HG03097 (cell line): ENCODE measurements around the gene C4orf51.
A peak's percentile ranks its signal among the peaks of the same experiment; 100 is the strongest.

Experiments
- ATAC-seq: cut with Tn5 transposase; IDR thresholded peaks from one replicate; pipeline ENCODE4 v1.9.1; 2021; ENCODE audit not compliant: unreplicated experiment, low FRiP score

The C4orf51 gene

DNA sequence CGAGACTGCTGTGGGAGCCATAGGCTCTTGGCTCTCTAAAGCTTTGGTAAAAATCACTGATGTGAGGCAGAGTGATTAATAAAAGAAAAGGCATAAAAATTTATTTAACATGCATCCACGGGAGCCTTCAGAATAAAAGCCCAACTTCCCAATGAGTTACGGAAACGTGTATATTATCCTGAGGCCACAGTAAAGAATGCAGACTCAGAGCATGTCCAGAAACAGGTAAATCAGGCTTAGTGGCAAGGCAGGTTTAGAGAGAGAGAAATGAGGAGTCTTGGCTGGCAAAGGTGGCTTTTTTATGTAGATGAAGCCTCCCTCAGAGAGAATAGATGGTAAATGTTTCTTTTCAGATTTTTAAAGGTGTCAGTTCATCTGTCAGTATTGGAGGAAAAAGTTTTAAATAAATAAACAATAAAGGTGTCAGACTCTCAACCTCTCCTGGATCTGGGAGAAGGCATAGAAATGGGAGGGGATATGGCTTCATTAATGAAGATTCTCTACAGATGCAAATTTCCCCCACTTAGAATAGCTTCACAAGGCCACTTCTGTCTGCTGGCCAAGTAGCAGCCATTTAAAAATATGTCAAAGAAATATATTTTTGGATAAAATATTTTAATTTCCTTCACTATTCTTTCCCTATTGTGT is 24.0 kb downstream of the C4orf51 start:
- no peak for ATAC-seq

DNA sequence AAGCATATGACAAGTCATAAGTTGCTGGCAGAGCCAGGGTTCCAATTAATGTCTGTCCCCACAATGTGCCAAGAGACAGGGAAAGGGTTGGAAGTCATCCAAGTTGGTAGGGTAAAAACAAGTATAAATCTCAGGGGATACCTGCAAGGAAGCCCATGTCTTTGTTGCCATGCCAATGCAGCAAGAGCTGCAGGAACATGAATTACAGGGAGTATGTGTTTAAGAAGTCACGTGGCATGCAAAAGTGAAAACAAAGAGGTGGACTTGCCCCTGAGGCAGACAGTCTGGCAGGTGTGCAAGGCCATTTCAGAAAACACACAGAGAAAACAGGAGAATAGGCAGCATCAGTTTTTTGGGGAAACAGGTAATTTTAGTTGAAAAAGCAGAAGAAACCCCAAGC is 29.4 kb downstream of the C4orf51 start:
- no peak for ATAC-seq

DNA sequence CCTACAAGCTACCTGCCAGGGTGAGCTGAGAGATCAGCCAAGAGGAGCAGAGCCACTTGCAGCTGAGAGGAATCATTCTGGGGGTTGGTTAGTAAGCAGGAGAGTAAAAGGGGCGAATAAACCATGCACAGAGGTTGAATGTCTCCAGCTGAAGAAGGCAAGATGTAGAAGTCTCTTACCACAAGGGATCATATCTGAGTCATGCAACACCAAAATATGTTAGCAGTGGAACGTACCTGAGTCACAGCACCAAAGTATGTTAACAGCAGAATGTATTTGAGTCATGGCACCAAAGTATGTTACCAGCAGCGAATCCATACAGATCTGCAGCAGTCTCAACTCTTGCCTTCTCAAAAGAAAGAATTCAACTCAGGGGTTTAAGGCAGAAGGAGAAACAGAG is 29.9 kb downstream of the C4orf51 start:
- ATAC-seq = no peak

DNA sequence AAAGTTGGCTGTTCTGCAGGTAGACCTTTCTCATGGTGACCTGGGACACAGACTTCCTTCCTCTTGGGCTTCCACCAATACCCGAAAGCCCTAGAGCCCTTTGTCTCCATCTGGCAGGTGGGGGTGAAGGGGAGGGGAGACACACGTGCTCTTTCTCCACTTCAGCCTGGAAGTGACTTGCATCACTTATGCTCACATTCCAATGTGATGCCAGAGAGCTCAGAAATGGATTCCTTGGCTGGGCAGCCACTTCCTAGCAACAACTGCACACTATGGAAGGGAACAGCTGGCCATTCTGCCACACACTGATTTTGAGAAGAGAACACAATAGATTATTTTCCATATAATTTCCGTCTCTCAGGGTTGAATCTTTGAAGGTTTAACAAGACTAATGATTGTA is 36.3 kb downstream of the C4orf51 start:
- ATAC-seq = no peak

DNA sequence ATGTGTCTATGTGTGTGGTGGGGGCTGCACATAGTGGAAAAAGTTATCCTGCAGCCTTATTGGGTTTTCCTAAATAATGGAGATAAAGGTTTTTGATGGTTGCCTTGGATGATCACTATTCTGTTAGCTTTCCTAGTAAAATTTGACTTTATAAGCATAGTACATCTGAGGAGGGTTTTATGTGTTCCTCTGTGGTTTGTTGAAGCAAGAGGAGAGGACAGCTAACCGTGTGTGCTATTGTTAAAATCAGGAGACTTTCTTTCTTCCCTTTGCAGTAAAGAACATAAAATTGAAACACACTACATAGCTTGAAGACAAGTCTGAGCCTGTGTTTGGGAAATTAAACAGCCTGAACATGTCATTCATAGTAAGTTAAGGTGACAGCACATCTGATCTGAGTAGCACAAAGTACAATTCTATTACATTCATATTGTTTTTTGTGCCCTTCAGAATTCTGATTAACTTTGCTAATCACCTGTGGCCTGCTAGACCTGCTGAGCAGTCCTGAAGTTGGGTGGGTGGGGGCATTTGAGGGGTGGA is 36.8 kb downstream of the C4orf51 start:
- no peak for ATAC-seq

DNA sequence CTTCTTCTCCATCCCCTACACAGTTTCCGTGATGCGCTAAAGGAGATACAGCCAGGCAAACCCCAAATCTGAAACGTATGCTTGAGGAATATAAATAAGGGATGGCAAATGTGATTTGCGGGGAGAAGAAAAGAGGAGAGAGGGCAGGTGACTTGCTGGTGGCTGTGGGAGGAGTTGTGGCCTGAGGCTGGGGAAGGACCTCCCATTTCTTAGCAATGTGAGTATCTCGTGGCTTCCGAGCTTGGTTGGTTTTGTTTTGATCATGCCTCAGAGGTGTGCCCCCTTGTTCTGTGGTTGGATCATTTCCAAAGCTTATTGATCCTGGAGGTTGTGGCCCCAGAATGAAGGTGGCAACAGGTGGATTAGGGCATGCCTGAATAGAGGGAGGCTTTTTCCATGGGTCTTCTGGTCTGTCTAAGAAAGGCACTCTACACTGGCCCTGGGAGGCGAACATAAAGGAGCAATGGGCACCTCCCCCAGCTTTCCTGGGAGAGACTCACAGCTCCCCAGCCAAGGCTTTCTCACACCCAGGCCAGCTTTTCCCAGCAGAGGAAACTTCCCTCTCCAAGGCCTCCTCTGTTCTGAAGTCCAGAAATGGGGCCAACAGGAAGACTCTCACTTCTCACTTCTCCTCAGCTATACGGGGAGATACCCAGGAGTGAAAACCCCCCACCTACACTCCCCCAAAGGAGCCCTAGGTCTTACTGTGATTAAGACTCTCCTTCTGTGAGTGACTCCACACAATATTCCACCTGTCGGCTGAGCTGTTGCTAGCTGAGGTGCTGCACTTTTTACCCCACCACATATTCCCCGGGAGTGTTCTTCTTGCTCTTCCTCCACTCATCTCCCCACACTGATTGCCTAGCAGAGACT is 40.0 kb downstream of the C4orf51 start:
- no peak for ATAC-seq

DNA sequence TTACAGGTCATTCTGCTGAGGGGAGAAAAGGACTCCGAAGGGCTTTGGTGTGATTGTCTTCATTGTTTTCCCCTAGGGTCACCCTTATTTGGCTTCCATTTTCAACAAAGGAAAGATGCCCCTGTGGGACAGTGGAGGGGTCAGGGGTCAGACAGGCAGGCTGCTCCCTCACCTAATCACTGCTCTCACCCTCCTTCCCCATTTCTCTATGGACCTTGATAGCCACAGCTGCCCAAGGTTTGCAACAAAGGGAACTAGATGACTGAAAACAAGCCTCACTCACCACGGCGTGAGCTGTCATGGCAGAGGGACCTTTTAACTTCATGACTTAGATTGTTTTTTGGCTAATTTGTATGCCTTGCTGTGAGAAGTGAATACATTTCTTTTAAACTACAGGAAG is 40.7 kb downstream of the C4orf51 start:
- no peak for ATAC-seq

DNA sequence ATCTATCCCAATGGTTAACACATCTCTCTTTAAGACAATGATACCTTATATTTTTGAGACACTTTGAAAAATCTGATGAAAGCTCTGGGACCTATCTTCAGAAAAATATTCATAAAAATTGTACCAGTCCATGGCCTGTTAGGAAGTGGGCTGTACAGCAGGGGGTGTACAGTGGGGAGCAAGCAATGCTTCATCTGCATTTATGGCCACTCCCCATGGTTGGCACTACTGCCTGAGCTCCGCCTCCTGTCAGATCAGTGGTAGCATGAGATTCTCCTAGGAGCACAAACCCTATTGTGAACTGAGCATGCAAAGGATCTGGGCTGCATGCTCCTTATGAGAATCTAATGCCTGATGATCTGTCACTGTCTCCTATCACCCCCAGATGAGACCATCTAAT is 42.6 kb downstream of the C4orf51 start:
- ATAC-seq = no peak

DNA sequence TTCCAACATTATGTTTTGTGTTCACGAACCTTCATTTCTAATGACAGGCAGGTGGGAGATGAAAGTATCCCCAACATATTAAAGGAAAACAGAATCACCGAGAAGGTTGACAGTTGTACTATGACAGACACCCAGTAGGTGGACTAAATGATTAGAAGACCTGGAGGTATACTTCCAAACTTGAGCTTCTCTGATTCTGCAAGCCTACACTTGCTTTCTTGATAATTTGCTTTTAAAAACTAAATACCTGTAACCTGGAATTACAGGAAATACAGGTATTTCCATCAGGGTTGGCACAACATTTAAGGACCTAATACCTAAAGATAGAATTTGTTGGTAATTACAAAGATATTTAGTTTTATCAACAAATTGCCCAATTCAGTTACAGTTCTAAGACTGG is 43.4 kb downstream of the C4orf51 start:
- ATAC-seq = no peak

DNA sequence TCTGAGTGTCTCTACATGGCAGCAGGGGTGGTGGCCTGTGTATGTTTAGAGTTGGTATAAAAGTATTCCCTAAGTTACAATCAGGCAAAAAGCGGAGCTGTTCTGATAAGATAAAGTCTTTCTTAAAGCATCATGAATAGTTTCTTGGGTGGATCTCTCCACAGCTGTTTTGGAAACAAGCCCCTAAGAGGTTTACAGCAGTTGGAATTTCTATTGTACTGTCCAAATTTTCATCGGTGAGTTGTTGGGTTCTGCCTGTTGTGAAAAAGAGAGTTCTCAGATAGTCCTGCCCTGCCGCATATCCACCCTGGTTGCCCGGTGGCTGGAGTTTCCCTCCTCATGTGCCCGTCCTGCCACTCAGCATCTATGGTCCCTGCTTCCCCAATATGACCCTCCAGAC is 50.1 kb downstream of the C4orf51 start:
- no peak for ATAC-seq

DNA sequence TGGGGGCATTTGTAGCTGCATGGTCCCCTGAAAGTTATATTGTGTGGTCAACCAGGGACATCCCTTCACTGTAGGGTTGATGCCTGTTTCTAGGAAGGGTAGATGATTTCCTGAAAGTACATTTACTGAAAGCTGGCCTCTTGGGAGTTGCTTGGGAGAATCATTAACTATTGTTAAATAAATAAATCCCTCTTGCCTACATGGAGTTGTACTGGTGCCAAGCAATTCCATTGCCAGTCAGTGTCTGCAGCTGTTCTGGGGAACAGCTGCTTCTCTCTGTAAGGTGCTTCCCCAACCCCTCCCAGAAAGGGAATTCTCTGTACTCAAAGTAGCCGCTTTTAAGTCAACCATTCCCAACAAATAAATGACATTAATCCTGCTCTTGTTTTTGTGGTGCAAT is 51.1 kb downstream of the C4orf51 start:
- ATAC-seq = no peak

DNA sequence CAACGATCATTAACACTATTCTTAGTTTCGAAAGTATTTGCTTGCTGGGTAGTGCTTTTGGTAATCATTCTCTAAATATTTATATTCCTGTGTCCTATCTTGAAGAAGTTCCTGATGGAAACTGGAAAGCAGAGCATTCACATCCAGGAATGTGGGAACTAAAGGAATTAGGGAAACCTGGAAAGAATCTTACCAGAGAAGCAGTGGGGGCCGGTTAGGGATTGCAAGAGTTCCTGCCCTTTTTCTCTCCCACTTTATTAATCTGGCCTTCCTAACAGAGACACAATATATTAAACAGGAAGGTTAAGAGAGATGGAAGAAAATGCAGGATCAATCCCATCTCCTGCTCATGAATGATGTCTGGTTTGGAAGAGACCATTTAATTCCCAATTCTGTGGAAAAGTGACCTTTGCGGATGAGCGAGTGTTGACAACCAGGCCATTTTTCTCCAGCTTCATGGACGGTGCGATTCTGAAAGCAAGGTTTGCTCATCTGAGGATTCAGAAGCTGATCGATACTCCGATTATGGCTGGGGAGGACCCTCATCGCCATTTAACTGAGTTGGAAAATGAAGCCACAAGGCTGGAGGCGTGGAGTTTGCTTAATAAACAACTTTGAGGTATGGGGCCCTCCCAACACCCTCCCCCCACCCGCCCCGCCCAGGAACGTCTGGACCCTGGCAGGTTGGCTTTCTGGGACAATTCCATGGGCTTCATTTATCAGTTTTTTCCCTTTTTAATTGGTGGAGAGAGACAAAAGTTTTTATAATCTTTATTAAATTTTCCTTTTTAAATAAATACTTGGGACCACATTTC is 52.3 kb downstream of the C4orf51 start:
- no peak for ATAC-seq

DNA sequence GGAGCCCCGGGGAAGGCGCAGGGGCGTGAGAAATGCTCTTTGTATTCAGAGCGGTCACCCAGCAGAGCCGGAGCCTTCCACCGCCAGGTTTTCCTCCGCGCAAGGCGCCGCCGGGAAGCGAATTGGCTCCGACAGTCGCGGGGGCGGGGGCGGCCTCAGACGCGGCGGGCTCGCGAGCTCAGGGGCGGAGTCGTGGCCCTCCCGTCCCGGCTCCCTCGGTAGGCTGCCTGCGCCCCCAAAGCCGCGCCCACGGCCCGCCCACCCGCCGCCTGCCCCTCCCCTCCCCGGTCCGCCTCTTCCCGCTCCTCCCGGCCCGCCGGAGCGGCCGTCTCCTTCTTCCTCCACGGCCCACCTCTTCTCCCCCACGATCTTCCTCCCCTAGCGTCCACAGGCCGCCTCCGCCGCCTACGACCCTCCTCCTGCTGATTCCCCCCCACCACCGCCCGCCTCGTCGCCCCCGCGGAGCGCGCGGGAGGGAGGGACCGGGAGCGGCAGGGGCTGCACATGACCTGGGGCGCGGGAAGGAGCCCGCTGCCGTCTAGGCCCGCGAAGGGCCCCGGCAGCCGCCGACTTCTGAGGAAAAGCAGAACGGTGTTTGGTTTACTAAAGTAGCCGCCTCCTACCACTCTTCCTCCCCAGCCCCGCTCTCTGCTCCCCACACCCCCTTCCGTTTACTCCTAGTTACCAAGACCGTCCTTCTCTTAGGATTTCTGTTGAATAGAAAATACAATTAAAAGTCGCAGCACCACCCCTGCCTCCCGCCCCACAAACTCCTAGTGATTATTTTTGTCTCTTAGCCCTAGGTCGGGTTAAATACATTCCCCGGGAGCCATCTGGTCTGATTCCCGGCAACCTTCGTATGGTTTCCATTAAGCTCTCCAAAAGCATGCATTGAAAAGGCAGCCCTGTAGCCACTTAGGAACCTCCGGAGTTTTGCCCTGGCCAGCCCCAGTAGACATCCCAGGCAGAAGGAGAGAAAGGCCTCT is 53.2 kb downstream of the C4orf51 start:
- ATAC-seq = peak; percentile 80

DNA sequence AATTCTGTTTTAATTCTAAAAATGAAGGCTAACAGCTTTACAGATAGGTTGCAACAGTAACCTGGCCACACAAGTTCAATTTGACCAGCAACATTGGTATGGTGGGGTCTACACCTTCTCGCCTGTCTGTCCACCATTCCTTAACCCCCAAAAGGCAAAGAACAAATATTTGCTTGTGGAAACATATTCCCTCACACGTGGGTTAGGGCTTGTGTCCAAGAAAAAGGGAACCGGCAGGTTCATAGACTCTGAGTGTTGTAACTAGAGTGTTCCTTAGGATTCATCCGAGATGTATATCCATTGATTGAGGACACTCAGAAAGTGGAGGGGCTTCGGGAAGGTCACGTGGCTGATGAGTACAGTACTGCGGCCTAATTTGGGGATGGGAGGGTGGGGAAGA is 54.1 kb downstream of the C4orf51 start:
- ATAC-seq = no peak

DNA sequence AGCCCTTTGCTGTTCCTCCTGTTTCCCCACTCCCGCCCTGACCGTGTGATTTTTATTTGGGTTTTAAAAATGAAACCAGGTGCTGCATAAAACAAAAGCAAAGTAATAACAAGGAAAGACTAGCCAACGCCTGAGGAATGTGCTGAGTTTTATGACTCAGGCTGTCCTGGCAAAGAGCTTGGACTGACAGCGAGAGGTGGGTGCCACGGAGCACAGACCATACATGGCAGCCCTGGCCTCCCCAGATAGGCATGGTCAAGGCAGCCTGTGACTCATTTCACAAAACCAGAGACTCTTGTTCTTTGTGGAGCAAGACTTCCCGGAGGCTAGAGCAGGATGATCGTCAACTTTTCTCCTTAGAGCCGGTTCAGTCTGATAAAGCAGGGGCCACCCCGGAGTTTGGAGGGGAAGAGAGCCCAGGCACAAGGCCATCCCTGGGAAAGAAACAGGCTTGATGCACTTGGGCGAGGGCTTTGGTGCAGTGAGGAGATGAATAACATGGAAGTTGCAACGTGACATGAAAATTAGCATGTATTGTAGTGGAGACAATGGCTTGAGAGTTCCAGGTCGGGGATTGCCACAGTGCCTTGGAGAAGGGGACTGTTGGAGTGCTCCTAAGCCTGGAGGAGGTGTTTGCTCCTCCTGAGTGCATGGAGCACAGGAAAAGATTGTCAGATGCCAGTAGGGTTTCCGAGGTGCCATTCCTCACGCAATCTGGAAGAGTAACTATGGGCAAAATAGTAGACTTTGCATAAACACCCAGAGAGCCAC is 54.8 kb downstream of the C4orf51 start:
- no peak for ATAC-seq

DNA sequence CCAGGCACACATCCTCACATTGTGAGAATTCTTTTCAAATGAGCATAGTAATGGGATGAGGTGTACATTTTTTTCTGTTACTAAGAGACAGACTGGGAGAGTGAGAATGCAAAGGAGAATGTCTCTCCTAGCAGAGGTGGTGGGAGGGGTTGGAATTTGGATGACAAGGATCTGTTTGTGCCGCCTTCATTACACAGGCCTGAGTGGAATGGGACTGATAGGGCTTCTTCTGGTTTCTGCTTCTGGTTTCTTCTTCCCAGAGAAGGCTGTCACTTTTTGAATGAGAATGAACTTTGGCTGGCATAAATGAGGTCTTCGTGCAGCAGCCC is 55.4 kb downstream of the C4orf51 start:
- no peak for ATAC-seq

DNA sequence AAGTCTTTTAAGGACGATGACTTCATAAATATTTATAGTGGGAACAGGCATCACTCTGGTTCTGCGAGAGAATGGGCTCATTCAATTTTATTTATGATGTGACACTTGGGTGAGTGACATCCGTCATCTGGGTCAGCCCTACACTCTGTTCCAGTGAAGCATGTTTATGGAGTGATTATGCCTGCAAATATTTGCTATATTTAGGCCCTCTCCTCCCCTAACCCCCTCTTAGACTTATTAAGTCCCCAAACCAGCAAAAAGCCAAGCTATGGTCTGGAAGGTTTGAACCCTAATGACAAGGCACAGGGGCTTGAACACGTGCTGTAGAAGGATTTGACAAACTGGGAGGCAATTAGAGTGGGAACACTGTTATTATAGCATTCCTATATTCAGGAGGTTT is 55.9 kb downstream of the C4orf51 start:
- ATAC-seq = no peak

DNA sequence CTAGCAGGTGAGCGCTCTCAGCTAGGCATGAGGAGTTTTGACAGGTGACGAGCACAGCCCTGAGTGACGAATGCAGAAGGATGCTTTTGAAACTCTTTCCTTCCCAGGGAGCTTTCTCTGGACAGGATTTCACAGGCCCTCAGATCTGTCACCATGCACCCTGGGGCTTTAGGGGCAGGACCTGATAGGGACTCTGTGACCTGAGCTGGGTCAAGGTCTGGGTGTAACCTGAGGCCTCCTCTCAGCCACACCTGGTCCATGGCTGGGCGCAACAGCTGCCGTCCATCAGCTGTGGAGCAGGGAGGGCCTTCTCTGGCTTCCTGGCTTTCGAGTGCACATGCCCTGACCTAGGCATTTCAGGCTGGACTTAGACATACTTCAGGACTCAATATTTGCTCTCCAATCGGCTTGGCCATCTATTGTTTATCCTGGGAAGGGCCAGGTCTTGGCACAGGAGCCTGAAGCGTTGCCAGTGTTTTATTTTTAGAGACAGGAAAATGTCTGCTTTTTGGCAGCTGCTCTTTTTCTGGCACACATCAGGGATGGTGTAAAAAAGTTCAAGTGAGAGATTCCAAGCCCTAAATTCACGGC is 56.4 kb downstream of the C4orf51 start:
- no peak for ATAC-seq

DNA sequence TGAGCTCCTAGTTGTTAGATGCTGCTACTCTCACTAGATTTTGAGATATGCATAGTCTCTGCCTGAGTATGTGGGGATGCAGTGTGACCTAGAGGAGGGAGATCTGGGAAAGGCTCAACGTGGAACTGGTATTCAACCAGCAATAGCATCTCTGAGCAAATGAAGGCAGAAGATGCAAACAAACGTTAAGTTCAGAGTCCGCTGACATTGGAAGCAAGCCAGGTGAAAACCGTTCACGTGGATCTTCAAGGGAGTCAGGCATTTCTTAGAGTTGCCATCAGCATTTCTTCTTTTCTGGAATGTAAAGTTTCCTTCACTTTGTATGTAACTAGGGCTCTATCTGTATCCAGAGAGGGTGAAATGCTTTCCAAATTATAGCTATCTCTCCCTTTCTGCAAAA is 59.9 kb downstream of the C4orf51 start:
- ATAC-seq = no peak
